Panc1 (cell line): Measurements from ENCODE around the gene ALOXE3.

Experiments
- POLR2AphosphoS5 ChIP-seq: IDR thresholded peaks from 2 replicates; pipeline ENCODE4 v1.6.1; 2012; ENCODE audit warnings: mild to moderate bottlenecking, low read depth, low read length, moderate library complexity
- TF ChIP-seq, protein P1 (sequence below): fragments of 450-650 bp; IDR thresholded peaks from 2 replicates; pipeline ENCODE4 v1.5.1; 2017; ENCODE audit warnings: mild to moderate bottlenecking
- TF ChIP-seq, protein P2 (sequence below), 2 experiments: IDR thresholded peaks; 2 replicates each; pipeline ENCODE4 v1.6.1; 2011 to 2012; ENCODE audit warnings: low read depth in 2 of 2, control low read depth in 1 of 2, low read length in 1 of 2, mild to moderate bottlenecking in 1 of 2, moderate library complexity in 1 of 2; ENCODE audit not compliant: insufficient read depth in 1 of 2

DNA sequence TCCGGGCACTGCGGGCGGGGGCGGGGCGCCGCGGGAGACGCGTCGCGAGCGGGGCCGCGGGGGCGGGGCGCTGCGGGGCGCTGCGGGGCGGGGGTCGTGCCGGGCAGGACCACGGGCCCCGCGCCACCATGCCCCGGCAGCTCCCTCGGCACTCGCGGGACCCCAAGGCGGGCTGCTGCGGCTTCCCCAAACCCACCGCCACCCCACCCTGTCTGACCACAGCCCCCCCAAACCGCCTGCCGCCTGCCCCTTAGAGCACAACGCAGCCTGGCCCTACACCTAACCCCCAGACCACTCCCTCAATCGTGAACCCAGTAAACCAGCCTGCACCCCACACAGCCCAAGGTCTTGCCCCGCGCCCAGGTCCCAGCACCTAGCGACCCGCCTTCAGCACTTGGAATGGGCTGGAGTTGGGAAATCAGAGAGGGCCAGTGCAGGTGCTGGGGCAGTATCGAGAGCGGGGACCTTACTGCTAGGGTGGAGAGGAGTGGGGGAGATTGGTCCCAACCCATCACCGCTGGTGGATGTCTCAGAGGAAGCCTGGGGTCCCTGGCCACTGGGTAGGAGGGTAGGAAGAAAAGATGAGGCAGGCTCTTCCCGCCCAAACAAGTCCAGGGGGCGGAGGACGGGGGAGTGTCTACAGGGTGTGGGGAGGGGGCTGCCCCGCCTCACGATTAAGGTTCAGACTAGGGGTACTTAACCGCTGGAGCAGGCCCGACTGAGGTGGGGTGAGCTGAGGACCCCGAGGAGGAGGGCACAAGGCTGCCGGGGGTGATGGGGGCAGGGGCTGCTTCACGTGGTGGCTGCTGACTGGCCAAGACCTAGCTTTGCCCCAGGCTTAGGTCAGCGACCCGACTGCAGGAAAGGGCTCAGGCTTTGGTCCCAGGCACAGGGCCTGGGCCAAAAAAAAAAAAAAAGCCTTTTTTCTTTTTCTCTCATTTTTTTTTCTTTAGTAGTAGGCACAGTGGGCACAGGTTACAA is 45.0 kb upstream of the ALOXE3 start:
- TF ChIP-seq, protein P1, sequence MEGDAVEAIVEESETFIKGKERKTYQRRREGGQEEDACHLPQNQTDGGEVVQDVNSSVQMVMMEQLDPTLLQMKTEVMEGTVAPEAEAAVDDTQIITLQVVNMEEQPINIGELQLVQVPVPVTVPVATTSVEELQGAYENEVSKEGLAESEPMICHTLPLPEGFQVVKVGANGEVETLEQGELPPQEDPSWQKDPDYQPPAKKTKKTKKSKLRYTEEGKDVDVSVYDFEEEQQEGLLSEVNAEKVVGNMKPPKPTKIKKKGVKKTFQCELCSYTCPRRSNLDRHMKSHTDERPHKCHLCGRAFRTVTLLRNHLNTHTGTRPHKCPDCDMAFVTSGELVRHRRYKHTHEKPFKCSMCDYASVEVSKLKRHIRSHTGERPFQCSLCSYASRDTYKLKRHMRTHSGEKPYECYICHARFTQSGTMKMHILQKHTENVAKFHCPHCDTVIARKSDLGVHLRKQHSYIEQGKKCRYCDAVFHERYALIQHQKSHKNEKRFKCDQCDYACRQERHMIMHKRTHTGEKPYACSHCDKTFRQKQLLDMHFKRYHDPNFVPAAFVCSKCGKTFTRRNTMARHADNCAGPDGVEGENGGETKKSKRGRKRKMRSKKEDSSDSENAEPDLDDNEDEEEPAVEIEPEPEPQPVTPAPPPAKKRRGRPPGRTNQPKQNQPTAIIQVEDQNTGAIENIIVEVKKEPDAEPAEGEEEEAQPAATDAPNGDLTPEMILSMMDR, result no peak
- TF ChIP-seq, protein P2, sequence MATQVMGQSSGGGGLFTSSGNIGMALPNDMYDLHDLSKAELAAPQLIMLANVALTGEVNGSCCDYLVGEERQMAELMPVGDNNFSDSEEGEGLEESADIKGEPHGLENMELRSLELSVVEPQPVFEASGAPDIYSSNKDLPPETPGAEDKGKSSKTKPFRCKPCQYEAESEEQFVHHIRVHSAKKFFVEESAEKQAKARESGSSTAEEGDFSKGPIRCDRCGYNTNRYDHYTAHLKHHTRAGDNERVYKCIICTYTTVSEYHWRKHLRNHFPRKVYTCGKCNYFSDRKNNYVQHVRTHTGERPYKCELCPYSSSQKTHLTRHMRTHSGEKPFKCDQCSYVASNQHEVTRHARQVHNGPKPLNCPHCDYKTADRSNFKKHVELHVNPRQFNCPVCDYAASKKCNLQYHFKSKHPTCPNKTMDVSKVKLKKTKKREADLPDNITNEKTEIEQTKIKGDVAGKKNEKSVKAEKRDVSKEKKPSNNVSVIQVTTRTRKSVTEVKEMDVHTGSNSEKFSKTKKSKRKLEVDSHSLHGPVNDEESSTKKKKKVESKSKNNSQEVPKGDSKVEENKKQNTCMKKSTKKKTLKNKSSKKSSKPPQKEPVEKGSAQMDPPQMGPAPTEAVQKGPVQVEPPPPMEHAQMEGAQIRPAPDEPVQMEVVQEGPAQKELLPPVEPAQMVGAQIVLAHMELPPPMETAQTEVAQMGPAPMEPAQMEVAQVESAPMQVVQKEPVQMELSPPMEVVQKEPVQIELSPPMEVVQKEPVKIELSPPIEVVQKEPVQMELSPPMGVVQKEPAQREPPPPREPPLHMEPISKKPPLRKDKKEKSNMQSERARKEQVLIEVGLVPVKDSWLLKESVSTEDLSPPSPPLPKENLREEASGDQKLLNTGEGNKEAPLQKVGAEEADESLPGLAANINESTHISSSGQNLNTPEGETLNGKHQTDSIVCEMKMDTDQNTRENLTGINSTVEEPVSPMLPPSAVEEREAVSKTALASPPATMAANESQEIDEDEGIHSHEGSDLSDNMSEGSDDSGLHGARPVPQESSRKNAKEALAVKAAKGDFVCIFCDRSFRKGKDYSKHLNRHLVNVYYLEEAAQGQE (IDR thresholded peaks at IDR 0.05; ENCODE audit: insufficient read depth in 1 of 2, low read depth in 2 of 2, low read length in 1 of 2), result no peak
- TF ChIP-seq POLR2AphosphoS5, result no peak
